Midbrain (tissue), 1 donor: ENCODE results near the gene DOCK4.

Experiments used
- DNase-seq: peaks from one replicate; lab custom pipeline; 2025; lab: John Stamatoyannopoulos, UW

DOCK4 gene

GRCh38 chr7:112214883-112215282 is 8.7 kb upstream of the DOCK4 start:
- no peak for DNase-seq

GRCh38 chr7:112214268-112214667 is 8.1 kb upstream of the DOCK4 start:
- DNase-seq: no peak

GRCh38 chr7:112213735-112214134 is 7.5 kb upstream of the DOCK4 start:
- no peak for DNase-seq

GRCh38 chr7:112212571-112212970 is 6.4 kb upstream of the DOCK4 start:
- no peak for DNase-seq

DNA sequence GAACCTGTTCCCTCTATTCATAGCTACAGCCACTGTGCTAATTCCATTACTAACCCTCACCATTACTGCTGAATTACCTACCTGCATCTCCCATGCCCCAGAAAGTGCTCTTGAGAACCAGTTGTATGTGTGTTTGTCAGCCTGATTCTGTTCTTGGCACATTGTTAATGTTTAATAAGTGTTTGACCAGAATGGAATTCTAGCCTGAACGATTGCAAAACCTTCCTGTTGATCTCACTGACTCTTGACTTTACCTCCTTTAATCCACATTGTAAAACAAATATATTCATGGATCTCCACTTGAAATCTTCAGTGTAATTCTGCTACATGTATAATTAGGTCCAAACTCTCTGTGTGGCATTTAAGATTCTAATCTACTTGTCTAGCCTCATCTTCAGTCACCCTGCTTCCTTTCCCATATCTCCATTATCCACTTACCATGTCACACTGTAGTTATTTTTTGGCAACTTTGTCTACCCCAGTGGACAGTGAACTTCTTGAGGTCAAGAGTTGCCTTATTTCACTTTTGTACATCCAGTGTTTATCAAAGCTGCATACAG is 5.2 kb upstream of the DOCK4 start:
- DNase-seq: no peak

DNA sequence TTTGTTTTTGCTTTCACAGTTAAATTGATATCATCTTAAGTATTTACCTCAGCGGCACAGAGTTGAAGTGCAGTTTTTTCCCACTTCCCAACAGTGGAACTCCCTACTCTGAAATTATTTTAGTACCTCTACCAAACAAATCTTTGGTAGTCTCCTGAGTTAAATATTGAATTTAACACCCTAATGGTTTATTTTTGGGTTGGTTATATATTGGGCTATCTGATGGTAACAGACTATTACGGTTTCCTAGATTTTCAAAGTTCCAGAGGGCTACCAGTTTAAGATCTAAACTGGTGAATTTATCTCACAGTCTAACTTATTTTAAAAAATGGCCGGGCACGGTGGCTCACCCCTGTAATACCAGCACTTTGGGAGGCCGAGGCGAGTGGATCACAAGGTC is 1.6 kb upstream of the DOCK4 start:
- no peak for DNase-seq

- DNase-seq: no peak
Measured at GRCh38 chr7:112206991-112207592, 893 bp upstream of the DOCK4 start.

DNA sequence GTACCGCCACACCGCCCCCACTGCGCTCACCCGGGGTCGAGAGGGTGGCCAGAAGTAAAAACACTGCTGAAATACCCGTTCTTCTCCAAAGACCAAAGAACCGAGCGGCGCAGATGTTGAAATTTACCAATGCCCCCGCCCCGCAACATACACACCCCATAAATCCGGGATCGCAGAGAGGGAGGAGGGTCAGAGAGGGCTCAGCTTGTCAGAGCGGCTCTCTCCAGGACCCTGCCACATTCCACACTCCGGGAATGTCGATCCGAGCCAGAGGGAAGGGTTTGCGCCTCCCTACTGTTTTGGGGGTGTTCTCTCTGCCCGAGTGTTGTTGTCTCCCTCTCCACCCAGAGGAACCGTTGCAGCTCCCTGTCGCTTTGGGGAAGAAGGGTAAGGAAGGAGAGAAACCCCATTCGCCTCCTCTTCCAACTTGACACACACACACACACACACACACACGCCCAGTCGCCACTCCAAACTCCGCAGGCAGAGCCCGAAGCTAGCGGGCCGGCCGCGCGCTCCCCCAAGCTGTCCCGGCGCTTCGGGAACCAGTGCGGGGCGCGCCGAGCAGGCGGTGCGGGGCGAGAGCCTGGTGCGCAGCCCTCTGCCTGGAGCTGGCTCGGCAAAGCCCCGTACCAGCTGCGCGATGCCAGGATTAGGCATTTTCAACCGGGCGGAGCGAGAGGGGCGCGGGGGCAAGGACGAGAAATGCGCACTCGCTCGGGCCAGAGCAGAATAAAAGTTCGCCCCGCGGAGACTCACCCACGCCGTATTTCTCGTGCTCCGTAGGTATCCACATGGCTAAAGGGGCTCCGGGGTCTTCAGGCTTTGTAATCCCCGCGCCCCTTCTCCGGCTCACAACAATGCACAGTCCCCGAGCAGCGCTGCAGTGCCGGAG is 609 bp downstream of the DOCK4 start:
- DNase-seq: peak; percentile 72

DNA sequence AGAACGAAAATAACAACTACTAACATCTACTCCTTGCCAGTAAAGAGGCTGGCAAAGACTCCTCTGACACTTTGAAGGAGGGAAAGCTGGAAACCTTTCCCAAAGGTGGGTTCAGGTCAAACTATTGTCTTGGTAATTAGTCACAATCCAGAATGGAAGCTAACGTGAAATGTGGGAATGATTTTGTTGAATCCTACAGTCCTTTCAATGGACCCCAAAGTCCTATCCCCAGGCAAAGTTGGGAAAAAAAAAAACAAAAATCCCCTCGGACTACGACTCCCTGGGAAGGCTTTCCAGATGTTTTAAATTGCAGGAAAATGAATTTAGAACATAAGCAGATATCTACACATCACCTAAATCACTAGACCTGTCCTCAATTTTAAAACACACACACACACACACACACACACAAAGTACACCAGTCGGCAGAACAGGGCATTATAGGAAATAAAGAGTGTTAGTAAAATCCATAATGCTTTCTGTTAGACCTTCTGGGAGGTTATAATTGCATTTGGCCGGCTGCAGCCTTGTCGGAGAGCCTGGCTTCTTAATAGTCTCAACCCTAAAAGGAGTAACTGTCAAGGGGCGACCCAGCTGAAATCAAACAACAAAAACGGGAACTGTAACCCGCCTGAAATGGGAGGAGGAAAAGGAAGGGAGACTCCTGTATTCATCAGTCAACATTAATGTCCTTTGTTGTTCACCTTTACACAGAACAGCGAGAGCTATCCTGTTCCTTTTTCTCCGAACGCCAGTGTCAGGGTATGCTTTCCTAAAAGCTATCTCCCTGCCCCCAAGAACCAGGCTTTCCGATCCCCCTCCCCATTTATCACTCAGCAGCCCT is 1.5 kb downstream of the DOCK4 start:
- peak; percentile 65 for DNase-seq

GRCh38 chr7:112203365-112203739 is 2.8 kb downstream of the DOCK4 start:
- no peak for DNase-seq

GRCh38 chr7:112202816-112203215 is 3.4 kb downstream of the DOCK4 start:
- DNase-seq: no peak

- no peak for DNase-seq
Measured at GRCh38 chr7:112201839-112202238, 4.4 kb downstream of the DOCK4 start.

- DNase-seq: no peak
Measured at GRCh38 chr7:112201411-112201810, 4.8 kb downstream of the DOCK4 start.

DNA sequence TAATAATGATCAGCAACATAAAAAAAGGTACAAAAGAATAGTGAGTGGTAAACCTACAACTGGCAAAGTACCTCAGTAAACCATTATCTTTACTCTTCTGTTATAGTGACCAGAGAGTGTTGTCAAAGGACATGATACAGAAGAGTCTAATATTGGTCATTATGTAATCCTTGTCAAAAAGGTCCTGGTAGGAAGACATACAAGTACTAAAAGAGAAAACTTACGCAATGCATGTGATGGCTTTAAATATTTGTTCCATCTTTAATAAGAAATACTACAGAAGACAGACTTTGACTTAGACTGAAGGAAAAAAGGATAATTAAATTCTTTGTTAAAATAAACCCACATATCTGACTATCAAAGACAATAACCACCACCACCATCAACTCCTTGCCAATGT is 6.5 kb downstream of the DOCK4 start:
- DNase-seq: no peak

- no peak for DNase-seq
Measured at GRCh38 chr7:112199035-112199655, 7.1 kb downstream of the DOCK4 start.

DNA sequence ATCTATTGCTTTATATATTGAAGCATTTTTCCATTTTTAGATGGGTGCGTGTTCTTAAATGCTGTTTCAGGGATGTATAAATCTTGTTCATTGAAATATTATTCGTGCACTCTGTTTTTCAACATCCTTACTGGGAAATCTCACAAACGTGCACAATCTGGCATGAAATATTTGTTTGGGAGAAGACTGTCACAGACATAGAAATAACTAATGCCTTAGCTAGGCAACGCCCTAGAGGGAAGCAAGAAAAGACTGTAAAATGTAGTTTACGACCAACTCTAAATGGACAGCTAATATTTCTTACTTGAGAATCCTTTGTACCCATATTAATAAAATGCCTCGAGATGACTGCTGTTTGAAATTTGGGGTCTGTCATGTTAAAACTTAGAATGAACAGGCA is 8.9 kb downstream of the DOCK4 start:
- no peak for DNase-seq

- DNase-seq: no peak
Measured at GRCh38 chr7:112195717-112196116, 10.5 kb downstream of the DOCK4 start.

GRCh38 chr7:112193915-112194502 is 12.2 kb downstream of the DOCK4 start:
- no peak for DNase-seq

DNA sequence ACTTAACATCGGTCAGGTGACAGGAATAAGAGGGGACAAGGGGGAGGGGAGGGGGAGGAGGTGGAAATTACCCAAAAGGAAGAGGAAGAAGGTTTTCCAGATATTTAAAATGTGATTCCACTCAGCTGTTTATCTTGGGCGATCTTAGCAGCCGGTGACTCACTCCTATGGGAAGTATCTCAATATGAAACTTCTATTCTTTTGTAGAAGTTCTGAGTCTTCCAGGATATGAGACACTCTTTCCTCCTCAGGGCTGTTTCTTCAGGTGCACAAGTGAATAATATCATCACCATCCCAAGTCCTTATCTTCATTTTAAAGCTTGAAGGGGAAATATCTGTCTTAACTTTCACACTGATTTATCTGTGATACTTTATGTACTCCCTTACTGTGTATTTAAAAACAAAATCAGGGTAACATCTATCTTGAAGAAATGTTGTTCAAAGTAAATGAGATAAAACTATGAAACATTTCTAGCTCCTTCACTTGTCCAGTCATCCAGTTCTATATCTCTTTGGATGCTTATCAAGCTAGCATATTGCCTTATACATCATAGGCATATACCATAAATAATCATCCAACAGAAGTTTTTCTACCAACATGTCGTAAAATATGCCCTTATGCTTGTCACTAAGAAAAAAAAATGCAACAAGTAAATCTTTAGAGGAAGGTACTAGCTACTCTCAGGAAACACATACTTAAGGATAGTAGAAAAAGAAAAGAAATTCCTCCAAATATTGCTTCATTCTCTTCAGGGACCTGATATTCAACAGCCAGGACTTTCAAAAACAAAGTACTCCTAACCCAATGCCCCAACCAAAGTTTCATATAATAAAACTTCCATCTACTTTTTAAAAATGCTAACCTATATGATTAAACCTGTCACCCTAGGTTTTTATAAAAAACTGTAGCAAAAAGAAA is 13.7 kb downstream of the DOCK4 start:
- DNase-seq: no peak

DNA sequence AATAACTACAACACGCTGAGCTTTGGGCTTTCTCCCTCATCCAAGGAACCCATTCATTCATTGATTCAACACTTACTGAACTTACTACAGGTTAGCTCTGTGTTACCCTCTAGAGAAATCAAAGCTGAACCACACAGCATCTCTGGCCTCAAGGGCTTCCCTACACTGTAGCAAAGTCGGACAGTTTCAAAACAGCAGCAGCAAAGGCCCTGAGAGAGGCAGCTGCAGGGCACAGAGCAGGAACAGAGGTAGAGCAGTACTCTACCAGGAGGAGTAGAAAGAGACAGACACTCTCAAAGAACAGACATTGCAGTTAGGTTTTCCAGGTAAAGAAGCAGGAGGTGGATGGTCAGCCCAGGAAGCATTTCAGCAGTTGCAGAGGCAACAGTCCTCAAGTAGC is 16.1 kb downstream of the DOCK4 start:
- DNase-seq: no peak
